OCI-M2 (cell line): ENCODE results near the gene RBMX2.
"Not testable (repeated sequence)": the region's sequence is repeated elsewhere in the genome, so short reads cannot be mapped to it uniquely, and the experiment has no call there.

Experiments
- DNase-seq: peaks from one replicate; lab custom pipeline; 2025; ENCODE audit not compliant: unreplicated experiment; lab: John Stamatoyannopoulos, UW

The RBMX2 gene, protein sequence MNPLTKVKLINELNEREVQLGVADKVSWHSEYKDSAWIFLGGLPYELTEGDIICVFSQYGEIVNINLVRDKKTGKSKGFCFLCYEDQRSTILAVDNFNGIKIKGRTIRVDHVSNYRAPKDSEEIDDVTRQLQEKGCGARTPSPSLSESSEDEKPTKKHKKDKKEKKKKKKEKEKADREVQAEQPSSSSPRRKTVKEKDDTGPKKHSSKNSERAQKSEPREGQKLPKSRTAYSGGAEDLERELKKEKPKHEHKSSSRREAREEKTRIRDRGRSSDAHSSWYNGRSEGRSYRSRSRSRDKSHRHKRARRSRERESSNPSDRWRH

DNA sequence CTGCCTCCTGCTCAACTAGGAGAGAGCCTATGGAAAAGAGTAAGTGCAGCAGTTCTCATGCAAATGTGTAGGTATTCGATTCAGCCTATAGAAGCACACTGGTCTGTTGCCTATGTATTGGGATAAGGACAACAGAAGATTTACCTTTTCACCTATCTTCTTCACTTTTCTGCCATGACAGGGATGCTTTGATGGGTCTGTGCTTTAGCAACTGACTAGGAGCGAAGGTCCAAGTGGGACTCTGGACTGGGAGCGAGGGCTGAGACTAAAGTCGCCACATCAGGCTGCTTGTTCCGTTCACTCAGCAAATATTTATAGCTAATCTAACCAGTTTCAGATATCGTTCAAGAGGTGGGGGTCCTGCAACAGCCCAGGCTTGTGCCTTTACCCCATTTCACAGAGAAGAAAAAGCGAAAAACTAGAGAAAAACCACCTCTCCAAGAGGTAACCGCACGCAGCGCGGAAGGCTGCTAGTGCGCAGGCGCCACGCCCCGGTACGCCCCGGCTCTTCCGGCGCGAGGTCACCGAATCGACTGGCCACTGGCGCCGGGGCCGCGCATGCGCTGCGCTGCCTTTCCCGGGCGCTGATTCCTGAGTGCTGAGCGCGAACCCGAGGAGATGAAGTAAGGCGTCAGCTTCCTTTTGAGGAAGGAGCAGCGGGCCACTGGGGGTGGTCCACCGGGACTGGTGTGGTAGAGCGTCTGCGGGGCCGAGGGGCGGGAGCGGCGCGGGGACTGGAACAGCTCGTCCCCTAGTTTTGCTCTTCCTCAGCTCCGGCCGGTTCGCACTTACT lies at the start of gene RBMX2:
TSS of gene RBMX2 (plus strand) at position 573 of the 793 bp plus-strand sequence. CDS start at position 619, 46 bp downstream.
- no peak for DNase-seq

DNA sequence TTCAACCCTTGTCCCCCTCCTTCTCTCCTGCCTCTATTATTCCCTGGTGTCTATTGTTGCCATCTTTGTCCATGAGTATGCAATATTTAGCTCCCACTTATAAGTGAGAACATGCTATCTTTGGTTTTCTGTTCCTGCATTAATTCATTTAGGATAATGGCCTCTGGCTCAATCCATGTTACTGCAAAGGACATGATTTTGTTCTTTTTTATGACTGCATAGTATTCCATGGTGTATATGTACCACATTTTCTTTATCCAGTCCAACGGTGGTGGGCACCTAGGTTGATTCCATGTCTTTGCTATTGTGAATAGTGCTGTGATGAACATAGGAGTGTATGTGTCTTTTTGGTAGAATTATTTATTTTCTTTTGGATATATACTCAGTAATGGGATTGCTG lies 49.7 kb upstream of the RBMX2 start:
- DNase-seq: not testable (repeated sequence)

DNA sequence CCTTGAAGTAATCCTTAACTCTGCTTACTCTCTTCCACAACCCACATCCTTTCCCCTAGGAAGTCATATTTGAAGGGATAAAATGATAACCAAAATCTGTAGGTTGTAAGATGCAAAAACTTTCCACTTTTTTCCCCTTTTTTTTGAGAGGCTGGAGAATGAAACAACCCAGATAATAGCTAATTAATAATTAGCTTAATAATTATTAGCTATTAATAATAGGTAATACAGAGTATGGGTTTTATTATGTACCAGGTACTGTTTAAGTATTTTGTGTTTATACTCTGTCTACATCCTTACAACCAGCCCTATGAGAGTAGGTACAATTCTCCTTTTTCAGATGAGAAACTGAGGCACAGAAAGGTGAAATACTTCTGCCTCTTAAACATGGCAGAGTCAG lies 25.7 kb upstream of the RBMX2 start:
- no peak for DNase-seq

DNA sequence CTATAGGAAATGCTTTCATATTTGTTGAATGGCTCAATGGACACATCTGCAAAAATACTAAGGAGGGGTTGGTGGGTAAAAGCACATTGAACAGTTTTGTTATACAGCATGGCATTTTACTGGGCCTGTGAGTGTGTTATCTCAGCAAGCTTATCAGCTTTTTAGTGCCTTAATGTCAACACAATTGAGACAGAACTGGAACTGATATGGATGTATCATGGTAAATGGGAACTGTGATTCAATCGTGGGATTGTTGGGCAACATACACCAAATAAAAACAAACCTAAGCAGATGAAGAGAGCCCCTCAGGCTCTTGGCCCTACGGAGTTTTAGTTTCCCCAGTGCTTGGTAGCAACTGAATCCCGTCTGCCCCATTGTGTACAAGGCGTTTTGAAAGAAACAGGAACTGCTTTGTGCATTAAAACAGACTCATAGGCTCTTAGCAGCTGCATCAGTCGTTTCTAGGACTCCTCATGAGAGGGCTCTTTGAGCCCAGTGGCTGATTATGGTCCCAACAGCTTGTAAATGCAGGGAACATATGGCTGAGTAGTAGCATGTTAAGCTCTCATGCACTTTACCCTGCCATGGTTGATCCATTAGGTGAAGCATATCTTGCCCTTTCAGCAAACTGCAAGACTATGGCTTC lies 23.6 kb upstream of the RBMX2 start:
- DNase-seq: no peak

DNA sequence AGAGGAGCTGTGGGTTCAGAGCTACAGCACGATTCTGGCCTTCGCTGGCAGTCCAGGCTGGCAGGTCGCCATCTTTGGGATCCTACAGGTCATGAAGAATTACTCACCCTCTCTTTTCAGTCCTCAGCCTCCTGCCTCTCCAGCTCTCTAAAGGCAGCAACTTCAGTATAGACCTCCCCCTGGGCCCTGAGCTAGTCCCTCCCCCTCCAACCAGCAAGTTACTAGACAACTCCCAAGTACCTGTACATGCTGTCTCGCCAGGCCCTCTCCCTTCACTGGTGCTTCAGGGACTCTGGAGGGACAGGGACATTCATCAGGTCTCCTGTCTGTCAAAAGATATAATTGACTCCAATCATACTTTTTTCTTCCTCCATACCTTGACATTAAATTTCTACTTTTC lies 16.3 kb upstream of the RBMX2 start, which contains the start of gene GPR119:
TSS of gene GPR119 (minus strand) at position 155 of the 400 bp plus-strand sequence. CDS start 227 bp downstream, outside the sequence.
- no peak for DNase-seq

DNA sequence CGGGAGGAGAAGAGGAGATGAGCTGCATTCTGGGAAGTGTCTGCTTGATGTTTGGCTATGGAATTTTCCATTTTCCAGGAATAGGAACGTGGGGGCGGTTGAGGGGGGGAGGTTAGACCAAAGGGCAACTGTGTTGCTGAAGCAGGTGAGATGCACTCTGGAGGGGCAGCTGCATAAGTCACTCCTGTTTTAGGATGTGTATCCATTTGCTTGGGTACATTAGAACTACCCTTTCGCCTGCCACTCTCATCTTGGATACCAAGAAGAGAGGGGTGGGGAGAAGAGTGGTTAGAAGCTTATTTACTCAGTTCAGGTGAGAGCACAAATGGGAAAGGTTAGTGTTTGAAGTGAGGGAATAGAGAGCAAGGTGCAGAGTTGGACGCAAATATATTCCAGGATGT lies 15.4 kb upstream of the RBMX2 start:
- no peak for DNase-seq

DNA sequence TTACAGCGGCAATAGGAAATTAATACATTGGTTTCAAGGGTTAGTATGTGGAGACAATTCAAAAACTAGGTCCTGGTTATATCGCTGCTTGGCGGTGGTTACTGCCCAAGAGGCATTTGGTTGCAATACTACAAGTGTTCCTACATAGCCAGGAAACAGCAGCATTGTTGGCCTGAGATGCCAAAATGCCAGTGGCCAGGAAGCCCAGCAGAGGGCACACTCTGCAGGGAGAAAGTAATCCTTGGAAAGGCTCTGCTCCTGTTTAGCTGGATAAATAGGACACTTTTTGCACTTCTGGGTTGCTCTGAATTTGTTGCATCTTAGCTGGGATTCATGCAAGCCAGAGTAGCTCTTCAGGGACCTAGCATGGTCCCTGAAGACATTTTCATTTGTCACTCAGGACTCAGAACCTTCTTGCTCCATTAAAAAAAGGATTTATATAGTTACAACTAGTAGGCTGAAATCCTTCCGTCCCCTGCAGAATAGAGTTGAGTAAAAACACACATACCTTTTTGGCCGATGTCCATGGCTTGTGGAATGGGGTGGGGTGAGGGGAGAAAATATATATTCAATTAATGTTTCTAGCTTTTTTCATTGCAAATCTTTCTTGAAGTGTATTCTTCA lies 8.2 kb upstream of the RBMX2 start:
- DNase-seq: no peak

DNA sequence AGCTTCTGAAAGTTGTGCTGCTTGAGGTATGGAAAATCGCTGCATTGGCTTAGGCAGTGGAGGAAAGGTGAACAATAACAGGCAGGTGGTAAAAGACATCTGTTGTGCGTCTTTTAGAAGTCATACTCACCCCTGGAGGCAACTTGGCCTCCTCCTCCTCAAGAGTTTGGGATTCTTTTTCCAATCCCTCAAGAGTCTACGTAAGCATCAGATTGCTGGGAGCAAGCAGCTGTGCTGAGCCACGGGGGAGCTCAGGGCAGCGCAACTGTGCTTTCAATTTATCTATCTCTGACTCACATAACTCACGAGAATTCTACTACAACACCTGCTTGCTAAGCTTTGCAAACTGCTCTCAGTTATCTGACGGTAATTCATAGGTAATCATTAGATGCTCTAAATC lies 6.4 kb upstream of the RBMX2 start:
- no peak for DNase-seq

DNA sequence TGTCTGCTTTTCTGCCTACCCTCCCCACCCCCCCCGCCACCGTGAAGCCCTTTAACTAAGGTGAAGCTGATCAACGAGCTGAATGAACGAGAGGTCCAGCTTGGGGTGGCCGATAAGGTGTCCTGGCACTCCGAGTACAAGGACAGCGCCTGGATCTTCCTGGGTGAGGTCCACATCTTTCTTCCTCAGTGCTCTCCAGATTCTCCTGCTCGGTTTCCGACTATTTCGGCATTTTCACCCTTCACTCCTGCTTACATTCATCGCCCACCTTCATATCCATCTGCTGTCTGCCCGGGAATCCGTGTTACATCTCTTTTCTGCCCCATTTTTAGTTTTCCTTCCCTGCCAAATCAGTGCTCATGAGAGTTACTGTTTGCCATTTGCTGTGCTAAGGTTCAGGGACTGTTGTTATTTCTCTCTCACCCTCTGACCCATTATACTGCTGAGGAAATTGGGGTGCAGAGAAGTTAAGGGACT lies 459 bp downstream of the RBMX2 start:
- no peak for DNase-seq

DNA sequence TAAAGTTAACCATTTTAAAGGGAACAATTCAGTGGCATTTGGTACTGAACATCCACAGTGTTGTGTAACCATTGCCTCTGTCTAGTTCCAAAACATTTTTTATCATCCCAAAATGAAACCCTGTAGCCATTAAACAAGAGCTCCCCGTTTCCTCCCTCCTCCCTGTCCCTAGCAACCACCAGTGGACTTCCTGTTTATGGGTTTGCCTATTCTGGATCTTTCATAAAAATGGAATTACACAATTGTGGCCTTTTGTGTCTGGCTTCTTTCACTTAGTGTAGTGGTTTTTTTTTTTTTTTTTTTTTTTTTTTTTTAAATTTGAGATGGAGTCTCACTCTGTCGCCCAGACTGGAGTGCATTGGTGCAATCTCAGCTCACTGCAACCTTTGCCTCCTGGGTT lies 11.6 kb downstream of the RBMX2 start:
- DNase-seq: no peak

DNA sequence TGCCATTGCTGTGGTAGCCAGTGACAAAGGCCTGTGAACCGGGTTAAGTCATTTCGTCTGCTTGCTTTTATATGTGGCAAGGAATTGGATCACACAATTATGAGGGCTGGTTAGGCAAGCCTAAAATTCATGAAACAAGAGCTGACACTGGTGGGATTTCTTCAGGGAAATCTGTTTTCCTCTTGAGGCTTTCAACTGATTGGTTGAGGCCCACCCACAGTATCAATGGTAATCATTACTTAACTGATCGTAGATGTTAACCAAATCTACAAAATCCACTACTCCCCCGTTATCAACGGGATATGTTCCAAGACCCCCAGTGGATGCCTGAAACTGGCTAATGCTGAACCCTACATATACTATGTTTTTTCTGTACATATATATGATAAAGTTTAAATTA lies 13.0 kb downstream of the RBMX2 start:
- no peak for DNase-seq

DNA sequence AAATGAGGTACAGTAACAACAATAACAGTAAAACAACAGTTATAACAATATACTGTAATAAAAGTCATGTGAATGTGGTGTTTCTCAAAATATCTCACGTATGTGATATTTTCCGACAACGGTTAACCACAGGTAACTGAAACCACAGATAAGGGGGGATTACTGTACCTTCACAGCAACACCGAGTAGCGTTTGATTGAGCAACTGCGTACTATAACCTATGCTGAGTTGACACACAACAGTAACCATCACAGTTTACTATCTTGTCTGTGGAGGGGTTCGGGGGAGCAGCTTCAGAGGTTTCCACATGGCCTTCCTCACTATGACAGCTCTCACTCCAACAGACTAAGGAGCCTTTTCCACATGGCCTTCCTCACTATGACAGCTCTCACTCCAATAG lies 13.4 kb downstream of the RBMX2 start:
- no peak for DNase-seq

DNA sequence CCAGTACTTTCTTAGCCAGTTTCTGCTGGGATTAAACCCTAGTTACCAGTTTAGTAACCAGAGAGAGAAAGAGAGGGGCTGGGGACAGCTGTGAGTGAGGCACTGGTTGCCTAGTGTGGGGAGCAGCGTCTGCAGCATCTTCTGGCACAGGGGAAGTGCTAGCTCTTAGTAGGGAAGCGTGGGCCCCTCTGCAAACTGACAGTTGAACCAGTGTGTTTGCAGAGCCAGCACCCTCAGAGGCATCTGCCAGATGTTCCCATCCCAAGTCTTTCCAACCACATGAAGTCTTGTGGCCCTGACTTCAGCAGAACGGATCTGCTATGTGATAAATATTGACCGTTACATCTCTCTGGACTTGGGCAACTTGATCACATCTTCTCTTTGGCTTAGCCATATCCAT lies 15.0 kb downstream of the RBMX2 start:
- DNase-seq: no peak

DNA sequence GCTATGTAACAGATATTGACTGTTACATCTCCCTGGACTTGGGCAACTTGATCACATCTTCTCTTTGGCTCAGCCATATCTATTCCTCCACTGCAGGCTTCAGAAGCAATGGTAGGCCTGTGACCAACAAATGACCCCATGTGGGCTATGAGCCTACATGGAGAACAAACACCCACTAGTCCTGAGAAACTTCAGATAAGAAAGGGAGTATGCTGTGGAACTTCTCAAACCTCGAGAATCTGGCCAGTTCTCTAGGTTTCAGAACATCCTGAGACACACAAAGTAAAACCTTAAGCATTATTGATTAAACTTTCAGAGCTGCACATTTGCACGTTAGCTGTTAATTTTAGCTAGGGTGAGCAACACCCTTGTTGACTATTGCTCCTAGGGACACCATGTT lies 16.3 kb downstream of the RBMX2 start:
- no peak for DNase-seq

DNA sequence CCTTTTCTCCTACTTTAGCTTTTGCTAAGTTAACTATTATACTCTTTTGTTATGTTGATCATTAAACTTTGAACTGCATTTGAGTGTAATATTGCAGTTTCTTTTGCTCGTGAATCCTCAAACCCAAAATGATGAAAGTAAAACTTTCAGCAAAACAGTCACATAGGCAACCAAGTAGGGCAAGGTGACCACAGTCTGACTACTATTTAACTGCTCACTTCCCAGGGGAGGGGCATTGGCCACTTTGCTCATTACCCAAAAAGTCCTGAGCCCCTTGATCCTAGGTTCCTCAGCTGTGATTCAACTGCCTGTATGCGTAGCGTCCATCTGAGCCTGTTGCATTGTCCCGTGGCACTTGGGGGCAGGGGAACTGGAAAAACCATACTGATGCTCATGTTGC lies 17.0 kb downstream of the RBMX2 start:
- no peak for DNase-seq

DNA sequence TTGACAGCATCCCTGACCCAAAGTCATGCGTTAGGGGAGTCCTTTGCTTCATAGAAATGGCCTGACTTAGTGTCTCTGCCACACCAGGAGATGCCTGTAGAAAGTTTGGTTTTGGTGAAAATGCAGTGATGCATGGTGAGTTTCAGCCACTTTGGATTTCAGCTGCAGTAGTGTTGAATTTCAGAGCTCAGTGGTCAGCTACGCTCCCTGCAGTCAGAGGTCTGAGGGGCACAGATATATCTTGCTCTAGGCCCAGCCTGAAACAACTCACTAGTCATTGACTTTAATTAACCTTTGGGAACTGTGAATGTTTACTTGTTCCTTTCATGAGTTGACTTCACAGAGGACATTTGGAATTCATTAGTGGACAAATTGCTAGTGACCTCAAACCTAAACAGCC lies 17.5 kb downstream of the RBMX2 start:
- no peak for DNase-seq

DNA sequence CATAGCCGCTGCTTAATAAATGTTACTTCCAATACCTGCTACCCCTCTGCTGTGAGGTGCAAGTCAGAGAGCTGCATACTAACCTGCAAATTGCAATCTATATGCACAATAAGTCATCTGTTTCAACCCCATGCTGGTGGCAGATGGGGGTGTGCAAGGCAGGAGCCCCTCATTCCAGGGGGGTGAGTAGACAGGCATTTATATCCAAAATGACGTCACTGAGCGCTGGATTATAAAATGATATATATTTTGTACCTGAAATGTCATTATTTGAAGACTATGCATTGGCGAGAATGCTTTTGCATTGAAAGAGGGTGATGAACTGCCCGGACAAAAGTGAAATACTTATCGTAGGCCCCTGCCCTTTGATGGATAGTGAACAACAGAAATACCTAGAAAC lies 24.7 kb downstream of the RBMX2 start:
- DNase-seq: no peak

DNA sequence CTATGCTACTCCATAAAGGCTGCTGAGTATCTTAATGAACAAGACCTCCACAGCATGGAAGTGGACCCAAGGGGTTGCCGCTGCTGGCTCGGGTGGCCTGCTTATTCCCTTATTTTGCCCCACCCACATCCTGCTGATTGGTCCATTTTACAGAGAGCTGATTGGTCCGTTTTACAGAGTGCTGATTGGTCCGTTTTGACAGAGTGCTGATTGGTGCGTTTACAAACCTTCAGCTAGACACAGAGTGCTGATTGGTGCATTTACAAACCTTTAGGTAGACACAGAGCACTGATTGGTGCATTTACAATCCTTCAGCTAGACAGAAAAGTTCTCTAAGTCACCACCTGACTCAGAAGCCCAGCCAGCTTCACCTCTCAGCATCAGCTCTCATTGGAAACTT lies 27.4 kb downstream of the RBMX2 start:
- not testable (repeated sequence) for DNase-seq

DNA sequence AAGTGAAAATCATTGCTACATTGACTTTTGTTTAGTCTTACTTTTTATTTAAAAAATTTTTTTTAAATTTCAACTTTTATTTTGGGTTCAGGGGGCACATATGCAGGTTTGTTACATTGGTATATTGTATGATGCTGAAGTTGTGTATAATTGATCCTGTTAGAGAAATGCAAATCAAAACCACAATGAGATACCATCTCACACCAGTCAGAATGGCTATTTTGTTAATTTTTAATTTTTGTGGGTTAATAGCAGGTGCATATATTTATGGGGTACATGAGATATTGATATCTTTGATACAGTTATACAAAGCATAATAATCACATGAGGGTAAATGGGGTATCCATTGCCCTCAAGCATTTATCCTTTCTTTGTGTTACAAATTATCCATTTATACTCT lies 34.1 kb downstream of the RBMX2 start:
- DNase-seq: no peak

DNA sequence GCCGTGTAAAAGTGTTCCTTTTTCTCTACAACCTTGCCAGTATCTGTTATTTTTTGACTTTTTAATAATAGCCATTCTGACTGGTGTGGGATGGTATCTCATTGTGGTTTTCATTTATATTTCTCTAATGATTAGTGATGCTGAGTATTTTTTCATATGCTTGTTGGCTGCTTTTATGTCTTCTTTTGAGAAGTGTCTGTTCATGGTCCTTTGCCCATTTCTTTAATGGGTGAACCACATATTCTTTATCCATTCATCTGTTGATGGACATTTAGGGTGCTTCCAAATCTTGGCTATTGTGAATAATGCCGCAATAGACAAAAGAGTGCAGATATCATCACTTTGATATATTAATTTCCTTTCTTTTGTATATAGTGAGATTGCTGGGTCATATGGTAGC lies 36.2 kb downstream of the RBMX2 start:
- not testable (repeated sequence) for DNase-seq

DNA sequence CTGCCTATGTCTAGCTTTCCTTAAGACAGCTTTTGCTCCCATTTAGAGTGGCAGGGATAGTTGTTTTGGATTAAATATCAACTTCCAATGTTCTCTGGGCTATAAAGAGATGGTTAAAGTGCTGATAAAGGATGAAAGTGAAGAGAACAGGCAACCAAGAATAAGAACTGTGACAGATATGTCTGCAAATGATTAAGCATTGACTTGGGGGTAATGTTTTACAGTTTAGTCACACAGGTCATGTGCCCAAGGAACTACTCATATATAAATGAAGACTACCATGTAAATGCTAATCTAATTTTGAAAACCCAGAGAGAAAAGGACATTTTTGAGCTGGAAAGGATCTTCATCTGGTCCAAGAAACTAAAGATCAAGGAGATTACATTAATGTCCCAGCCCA lies 42.1 kb downstream of the RBMX2 start:
- DNase-seq: no peak
